HG02763 (cell line): ENCODE results near the gene HCST.
A peak's percentile ranks its signal among the peaks of the same experiment; 100 is the strongest.
"Not testable (repeated sequence)": the region's sequence is repeated elsewhere in the genome, so short reads cannot be mapped to it uniquely, and the experiment has no call there.

Experiments used
- ATAC-seq: cut with Tn5 transposase; IDR thresholded peaks from one replicate; pipeline ENCODE4 v1.9.1; 2021; ENCODE audit warnings: mild to moderate bottlenecking, moderate library complexity; ENCODE audit not compliant: unreplicated experiment

The HCST gene

GRCh38 chr19:35903550-35904179 is 1.3 kb downstream of the HCST start:
- ATAC-seq, result peak; percentile 42

GRCh38 chr19:35904311-35905068 is 2.2 kb downstream of the HCST start:
- ATAC-seq, result no peak

GRCh38 chr19:35905178-35905727 is 2.9 kb downstream of the HCST start:
- no peak for ATAC-seq

DNA sequence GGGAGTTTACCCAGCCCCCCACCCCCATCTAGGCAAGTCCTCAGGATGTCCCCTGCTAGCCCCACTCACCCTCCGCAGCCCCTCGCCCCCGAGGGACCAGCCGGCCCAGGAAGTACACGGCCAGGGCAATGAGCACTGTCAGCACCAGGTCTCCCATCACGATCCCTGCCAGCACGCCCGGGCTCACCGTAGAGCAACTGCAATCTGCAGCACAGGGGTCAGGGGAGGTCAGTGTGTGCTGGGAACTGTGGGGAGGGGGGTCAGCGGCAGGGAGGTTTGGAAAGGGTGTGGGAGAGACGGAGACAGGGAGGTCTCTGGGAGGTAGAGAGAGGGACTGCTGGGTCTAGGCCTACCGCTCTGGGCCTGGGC is 5.0 kb downstream of the HCST start:
- ATAC-seq, result no peak

DNA sequence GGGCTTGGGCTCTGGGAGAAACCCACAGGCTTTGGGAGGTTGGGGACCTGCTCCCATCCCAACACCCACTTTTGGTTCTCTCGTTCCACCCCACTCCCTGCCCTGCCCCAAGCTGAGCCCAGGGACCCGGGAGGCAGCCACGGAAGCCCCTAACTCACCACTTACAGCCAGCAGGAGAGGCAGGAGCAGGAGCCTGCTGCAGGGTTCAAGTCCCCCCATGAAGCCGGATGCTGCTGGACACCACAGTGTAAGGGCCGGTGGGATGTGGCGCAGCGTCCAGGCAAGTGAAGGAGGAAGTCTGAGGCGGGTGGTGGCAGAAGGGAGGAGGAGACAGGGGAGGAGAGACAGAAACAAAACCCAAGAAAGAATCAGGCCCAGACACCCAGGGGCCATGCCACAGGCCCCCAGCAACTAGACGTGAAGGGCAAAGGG is 5.7 kb downstream of the HCST start, which contains the start of gene TYROBP:
Gene TYROBP, minus strand, starts transcription at position 286 of the 432 bp plus-strand sequence. Its CDS starts 67 bp downstream, at position 219.
- ATAC-seq, result no peak

DNA sequence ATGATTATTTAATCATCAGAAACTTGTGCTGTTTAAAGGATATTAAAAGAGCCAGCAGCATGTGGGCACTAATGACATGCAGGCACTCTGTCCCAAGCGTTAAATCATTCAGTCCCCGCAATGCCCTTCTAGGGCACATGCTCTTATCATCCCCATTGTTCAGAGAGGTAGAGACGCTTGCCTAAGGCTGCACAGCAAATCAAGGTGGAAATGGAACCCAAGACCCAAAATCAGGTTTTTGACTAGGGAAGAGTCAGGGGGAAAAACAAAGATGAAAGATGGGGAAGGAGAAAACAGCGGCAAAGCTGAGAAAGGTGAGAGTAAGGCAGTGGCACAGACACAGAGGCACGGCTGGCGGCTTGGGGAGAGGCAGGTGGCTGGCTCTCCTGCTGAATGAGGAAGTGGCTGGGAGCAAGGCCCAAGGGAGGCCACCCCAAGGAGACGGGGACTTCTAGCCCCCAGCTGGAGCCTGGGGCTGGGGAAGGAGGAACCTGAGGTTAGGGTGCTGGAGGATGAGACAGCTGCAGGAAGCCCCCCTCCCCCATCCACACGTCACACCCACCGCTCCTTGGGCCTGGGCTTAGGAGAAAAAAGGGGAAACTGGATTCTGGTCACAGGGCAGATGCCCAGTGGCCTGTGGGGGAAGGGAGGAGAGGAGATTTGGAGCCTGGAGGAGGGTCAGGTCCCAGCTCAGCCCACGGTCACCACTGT is 6.8 kb downstream of the HCST start:
- peak; percentile 41 for ATAC-seq

DNA sequence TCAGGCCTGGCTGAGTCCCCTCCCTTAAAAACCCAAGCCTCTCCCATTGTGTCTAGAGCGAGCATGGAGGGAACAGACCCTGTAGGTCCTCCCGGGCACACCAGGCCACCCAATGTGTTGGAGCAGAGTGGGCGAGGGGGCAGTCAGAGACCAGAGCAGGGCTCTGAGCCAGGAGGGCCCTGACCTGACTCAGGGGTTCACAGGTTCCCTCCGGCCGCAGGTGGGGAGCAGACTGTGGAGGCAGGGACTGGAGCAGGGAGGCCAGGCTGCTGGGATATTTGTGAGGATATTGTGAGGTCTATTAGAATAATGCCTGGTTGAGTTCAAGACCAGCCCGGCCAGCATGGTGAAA is 7.3 kb downstream of the HCST start:
- ATAC-seq, result no peak

DNA sequence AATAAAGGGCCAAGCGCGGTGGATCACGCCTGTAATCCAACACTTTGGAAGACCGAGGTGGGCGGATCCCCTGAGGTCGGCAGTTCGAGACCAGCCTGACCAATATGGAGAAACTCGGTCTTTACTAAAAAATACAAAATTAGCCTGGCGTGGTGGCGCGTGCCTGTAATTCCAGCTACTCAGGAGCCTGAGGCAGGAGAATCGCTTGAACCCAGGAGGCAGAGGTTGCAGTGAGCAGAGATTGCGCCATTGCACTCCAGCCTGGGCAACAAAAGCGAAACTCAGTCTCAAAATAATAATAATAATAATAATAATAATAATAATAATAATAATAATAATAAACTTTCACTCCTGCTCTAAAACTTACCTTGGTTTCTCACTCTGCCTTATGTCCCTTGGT is 8.0 kb downstream of the HCST start:
- not testable (repeated sequence) for ATAC-seq

DNA sequence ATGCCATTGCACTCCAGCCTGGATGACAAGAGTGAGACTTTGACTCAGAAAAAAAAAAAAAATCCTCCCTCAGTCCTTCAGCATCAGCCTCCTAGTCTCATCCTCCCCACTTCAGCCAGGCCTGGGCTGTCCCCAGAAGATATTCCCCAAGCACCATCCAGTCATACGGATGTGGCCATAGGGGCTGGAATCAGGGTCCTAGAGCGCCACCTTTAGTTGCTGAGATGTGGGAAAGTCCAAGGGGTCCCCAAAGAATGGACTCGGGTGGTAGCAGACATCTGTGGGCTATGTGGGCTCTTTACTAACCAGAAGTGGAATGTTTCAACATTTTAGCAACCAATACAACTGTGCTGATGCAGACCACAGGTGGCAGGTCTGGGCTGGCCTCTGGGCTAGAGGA is 8.8 kb downstream of the HCST start:
- no peak for ATAC-seq

DNA sequence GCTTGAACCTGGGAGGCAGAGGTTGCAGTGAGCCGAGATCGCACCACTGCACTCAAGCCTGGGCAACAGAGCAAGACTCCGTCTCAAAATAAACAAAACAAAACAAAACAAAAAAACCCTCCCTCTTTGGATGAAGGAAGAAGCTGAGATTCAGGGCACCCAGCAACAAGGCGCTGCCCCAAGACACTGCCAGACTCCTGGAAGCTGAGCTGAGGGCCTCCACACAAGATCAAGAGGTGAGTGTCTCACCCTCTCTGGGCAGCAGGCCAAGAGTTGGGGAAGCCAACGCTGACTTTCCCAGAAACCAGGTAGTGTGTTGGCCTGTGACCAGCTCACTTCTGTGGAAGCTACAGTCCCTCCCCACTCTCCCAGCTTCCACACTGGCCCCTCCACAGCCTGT is 9.5 kb downstream of the HCST start:
- ATAC-seq, result no peak

DNA sequence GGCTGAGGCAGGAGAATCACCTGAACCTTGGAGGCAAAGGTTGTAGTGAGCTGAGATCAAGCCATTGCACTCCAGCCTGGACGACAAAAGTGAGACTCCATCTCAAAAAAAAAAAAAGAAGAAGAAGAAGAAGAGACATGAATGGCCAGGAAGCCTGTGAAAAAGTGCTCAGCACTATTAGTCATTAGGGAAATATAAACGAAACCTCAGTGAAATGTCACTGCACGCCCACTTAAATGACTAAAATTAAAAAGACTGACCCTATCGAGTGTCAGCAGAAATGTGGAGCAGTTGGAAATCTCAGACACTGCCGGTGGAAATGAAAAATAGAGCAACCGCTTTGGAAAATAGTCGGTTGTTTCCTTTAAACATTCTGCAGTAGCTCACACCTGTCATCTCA is 11.3 kb downstream of the HCST start:
- no peak for ATAC-seq

DNA sequence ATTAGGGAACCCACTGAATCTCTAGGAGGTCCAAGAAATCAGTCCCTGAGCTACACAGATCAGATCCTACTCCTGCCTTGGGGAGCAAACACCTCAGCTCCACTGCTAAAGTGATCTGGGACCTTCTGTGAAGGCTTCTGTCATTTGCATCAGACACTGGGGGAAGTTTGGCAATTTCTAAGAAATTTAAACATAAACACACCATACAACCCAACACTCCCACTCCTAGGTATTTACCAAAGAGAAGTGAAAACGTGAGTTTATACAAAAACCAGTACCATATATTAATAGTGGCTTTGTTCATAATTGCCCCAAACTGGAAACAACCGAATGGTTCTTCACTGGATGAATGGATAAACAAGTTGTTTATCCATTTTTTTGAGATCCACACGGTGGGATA is 13.1 kb downstream of the HCST start:
- ATAC-seq, result no peak

- no peak for ATAC-seq
These were observed 17.0 kb downstream of the HCST start for GRCh38 chr19:35919306-35919705.

- ATAC-seq, result no peak
These were observed 18.7 kb downstream of the HCST start for GRCh38 chr19:35921012-35921411.

DNA sequence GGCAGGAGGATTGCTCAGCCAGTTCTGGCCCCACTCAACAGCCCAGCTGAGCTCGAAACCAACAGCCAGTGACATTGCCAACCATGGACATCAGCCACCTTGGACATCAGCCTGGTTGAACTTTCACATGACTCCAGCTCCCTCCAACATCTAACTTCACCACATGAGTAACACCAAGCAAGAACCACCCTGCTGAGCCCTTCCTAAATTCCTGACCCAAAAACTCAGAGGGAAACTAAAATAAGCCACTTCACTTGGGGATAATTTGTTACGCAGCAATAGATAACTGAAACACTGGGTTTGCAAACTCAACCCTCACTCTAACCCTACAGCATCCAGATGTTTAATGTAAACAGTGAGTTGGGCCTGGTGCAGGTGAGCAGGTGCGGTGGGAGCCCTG is 23.2 kb downstream of the HCST start:
- ATAC-seq, result no peak

DNA sequence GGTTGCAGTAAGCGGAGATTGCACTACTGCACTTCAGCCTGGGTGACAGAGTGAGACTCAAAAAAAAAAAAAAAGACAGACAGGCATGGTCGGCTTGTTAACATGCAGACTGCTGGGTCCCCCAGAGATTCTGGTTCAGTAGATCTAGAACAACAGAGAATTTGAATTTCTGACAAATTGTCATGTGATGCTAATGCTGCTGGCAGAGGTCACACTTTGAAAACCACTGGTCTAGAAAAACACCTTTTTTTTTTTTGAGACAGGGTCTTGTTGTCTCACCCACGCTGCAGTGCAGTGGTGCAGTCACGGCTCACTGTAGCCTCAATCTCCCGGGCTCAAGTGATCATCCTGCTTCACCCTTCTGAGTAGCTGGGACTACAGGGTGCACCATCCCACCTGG is 26.2 kb downstream of the HCST start:
- ATAC-seq, result no peak

GRCh38 chr19:35929876-35930275 is 27.5 kb downstream of the HCST start:
- ATAC-seq, result no peak

GRCh38 chr19:35931161-35931873 is 29.0 kb downstream of the HCST start:
- peak; percentile 95 for ATAC-seq

- ATAC-seq, result no peak
These were observed 29.5 kb downstream of the HCST start for GRCh38 chr19:35931874-35932202.

- no peak for ATAC-seq
These were observed 30.1 kb downstream of the HCST start for GRCh38 chr19:35932291-35932936.
